BJ (cell line): ENCODE data around the gene FBP1. TPM values are rescaled to one million over a fixed set of nuclear protein-coding genes. Genes with fewer than 3 reads are reported as not detected.

Experiments
- CTCF ChIA-PET: fragments of 350-600 bp; formaldehyde crosslinking; extraction: SDS; loops from one replicate; lab custom pipeline; 2021; ENCODE audit warnings: antibody characterized with exemption, inconsistent platforms; lab: Yijun Ruan, JAX
- POLR2A ChIA-PET: fragments of 300-600 bp; sonication (Branson Sonifier 250); formaldehyde crosslinking; extraction: SDS; loops from one replicate; lab custom pipeline; 2021; ENCODE audit warnings: antibody characterized with exemption; lab: Charles Lee
- DNase-seq: peaks from one replicate; pipeline ENCODE4 v3.0.0-alpha.2; 2011; ENCODE audit warnings: low read depth
- H3K27me3 ChIP-seq: 2 replicates; pipeline ENCODE4 v1.6.0; 2011; ENCODE audit warnings: low read length; ENCODE audit not compliant: control insufficient read depth, insufficient read depth
- H3K36me3 ChIP-seq: 2 replicates; pipeline ENCODE4 v1.5.1; 2011; ENCODE audit warnings: low read length; ENCODE audit not compliant: control insufficient read depth, insufficient read depth
- H3K4me3 ChIP-seq: 2 replicates; pipeline ENCODE4 v1.5.1; 2011; ENCODE audit warnings: low read depth, mild to moderate bottlenecking, control low read depth, low read length
- CTCF ChIP-seq: IDR thresholded peaks from 2 replicates; pipeline ENCODE4 v1.5.1; 2011; ENCODE audit warnings: low read depth, mild to moderate bottlenecking, control low read depth, inconsistent platforms, low read length, moderate library complexity; ENCODE audit not compliant: insufficient read depth
- polyA plus RNA-seq: library from polyadenylated mRNA; depleted of rRNA; stranded (reverse); fragments of >200 nt; gene quantifications from 2 replicates; pipeline ENCODE4 v1.2.3, GENCODE V29; 2011

The FBP1 gene
- polyA plus RNA-seq, 1 experiment: 0.15 TPM

- ChIA-PET POLR2A (interaction anchor here (0.6 kb wide), 1 partner anchor 669 kb away, joined by 4 read pairs; no protein-coding TSS in a partner anchor), CTCF (interaction anchor here (1.3 to 1.9 kb wide), 3 partner anchors 19 to 482 kb away, joined by 5 to 6 read pairs (median 6); no protein-coding TSS in a partner anchor)
- no peak overlapping the region for H3K4me3 ChIP-seq
- H3K36me3 ChIP-seq: no peaks in the 10 kb centered on the region
- peak; percentile 94 for DNase-seq
- H3K27me3 ChIP-seq: no peaks in the 10 kb centered on the region; the same call in 1 of the 2 replicates
- TF ChIP-seq CTCF: no peak
These were observed 9.9 kb upstream of the FBP1 start for GRCh38 chr9:94649100-94649819.

DNA sequence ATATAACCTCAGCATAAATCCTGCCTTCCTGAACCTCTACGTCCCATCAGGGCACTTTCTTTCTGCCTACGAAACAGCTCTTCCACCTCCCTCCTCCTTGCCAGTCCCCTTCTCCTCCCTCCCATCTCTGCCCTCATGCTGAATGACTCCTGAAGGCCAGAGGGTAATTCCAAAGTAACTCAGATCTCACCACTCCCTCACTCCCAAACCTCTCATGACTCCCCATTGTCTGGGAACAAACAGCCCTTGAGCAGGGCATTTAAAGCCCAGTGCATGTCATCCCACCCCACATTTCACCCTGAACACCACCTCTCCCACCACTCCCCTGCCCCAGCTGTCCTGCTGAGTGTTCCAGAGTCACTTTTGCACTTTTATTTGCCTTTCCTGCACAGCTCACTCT lies 8.9 kb upstream of the FBP1 start:
- DNase-seq: no peak
- H3K4me3 ChIP-seq: no peak overlapping the region
- H3K36me3 ChIP-seq: no peaks in the 10 kb centered on the region
- H3K27me3 ChIP-seq: no peaks in the 10 kb centered on the region; the same call in 1 of the 2 replicates
- TF ChIP-seq CTCF: no peak
- ChIA-PET POLR2A (no interaction called here), CTCF (interaction anchor here (1.4 to 1.9 kb wide), 2 partner anchors 20 to 483 kb away, joined by 5 to 6 read pairs; no protein-coding TSS in a partner anchor)

DNA sequence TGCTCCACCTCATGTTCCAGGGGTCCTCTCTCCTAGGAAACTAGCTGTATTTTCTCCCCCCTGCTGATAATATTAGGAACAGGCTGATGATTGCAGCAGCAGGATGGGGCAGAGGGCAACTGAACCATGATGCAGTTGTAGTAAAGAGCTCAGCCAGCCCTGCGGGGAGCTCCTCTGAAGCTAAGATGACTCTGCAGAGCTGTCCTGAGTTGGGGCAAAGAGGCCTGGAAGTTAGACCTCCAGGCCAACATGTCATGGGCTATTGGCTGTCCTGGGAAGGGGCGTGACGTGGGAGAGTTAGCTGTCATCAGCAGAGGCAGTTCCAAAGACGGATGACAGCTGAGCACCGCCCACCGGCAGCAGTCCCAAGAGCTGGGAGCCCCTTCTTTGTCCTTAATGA lies 6.6 kb upstream of the FBP1 start:
- Histone ChIP-seq H3K27me3 (no peaks in the 10 kb centered on the region), H3K36me3 (no peaks in the 10 kb centered on the region), H3K4me3 (no peak overlapping the region)
- ChIA-PET CTCF (interaction anchor here (0.6 to 1.2 kb wide), 3 partner anchors 105 to 486 kb away, joined by 3 to 8 read pairs (median 3); no protein-coding TSS in a partner anchor), POLR2A (no interaction called here)
- DNase-seq: no peak
- TF ChIP-seq CTCF: no peak

GRCh38 chr9:94644543-94644942 lies 5.2 kb upstream of the FBP1 start:
- no peak for TF ChIP-seq CTCF
- Histone ChIP-seq H3K27me3 (peaks cover 3% of the 10 kb centered on the region; the same call in 1 of the 2 replicates), H3K4me3 (no peak overlapping the region), H3K36me3 (no peaks in the 10 kb centered on the region)
- CTCF ChIA-PET: interaction anchor here (0.8 kb wide), 1 partner anchor 523 kb away, joined by 3 read pairs; no protein-coding TSS in a partner anchor
- POLR2A ChIA-PET: no interaction called here
- no peak for DNase-seq

DNA sequence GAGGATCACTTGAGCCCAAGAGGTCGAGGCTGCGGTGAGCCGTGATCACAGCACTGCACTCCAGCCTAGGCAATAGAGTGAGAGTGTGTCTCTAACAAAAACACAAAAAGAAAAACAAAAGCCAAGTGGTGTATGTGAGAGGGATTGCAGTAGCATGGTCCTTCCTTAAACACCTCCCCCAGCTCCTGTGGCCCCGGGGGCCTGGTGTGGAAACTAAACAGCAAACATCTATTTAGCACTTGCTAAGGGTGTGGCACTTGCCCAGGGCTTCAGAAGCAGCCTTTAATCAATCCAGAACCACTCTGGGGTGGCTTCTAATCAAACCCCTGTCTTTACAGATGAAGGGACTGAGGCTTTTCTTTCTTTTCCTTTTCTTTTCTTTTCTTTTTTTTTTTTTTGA lies 4.4 kb upstream of the FBP1 start:
- no peaks in the 10 kb centered on the region for H3K36me3 ChIP-seq
- CTCF ChIA-PET: interaction anchor here (1.0 kb wide), 1 partner anchor 13 kb away, joined by 4 read pairs; no protein-coding TSS in a partner anchor
- H3K27me3 ChIP-seq: peaks cover 4% of the 10 kb centered on the region; the same call in 1 of the 2 replicates
- TF ChIP-seq CTCF: no peak
- H3K4me3 ChIP-seq: no peak overlapping the region
- no peak for DNase-seq
- POLR2A ChIA-PET: no interaction called here
